PC-9 (cell line): ENCODE data around the gene TOR4A. TPM values are rescaled to one million over a fixed set of nuclear protein-coding genes. Genes with fewer than 3 reads are reported as not detected.

Experiments used
- BruUV-seq: library from RNA; stranded (reverse); fragments of 400-500 nt; replicated peaks from 2 replicates; lab custom pipeline; 2021; lab: Mats Ljungman, UMichigan
- CTCF ChIA-PET: fragments of 300-600 bp; sonication (Branson Sonifier 250); formaldehyde crosslinking; loops from one replicate; lab custom pipeline; 2022; ENCODE audit warnings: antibody characterized with exemption; lab: Charles Lee
- POLR2A ChIA-PET: fragments of 300-600 bp; sonication (Branson Sonifier 250); formaldehyde crosslinking; loops from one replicate; lab custom pipeline; 2022; ENCODE audit warnings: antibody characterized with exemption; ENCODE audit not compliant: unreplicated experiment; lab: Charles Lee
- DNase-seq, 2 experiments: peaks; one replicate each; pipeline versions ENCODE4 v3.0.0 to v3.0.0-alpha.2; 2015 to 2022; ENCODE audit warnings: mixed read lengths in 1 of 2
- H2AFZ ChIP-seq: fragments of 200-600 bp; sonication (generic); 2 replicates; pipeline ENCODE4 v1.8.1; 2017; ENCODE audit warnings: antibody characterized with exemption
- H3F3A ChIP-seq: fragments of 200-600 bp; sonication (generic); 2 replicates; pipeline ENCODE4 v1.8.1; 2017; ENCODE audit warnings: antibody characterized with exemption, mild to moderate bottlenecking, low read depth; ENCODE audit not compliant: insufficient read depth
- H3K27ac ChIP-seq: fragments of 200-600 bp; sonication (generic); 2 replicates; pipeline ENCODE4 v1.6.1; 2016; ENCODE audit warnings: mixed run types
- H3K27me3 ChIP-seq: fragments of 200-600 bp; sonication (generic); 2 replicates; pipeline ENCODE4 v1.6.1; 2016; ENCODE audit warnings: low read depth, mixed run types; ENCODE audit not compliant: insufficient read depth
- H3K36me3 ChIP-seq: fragments of 200-600 bp; sonication (generic); 2 replicates; pipeline ENCODE4 v1.6.1; 2016; ENCODE audit warnings: low read depth, mixed run types
- H3K4me1 ChIP-seq: fragments of 200-600 bp; sonication (generic); replicated peaks from 2 replicates; pipeline ENCODE4 v1.6.1; 2016; ENCODE audit warnings: mixed run types; ENCODE audit not compliant: insufficient read depth
- H3K4me2 ChIP-seq: fragments of 200-600 bp; sonication (generic); 2 replicates; pipeline ENCODE4 v1.6.1; 2017; ENCODE audit warnings: mixed run types
- H3K4me3 ChIP-seq: fragments of 200-600 bp; sonication (generic); 2 replicates; pipeline ENCODE4 v1.6.1; 2016; ENCODE audit warnings: mixed run types
- H3K79me2 ChIP-seq: fragments of 200-600 bp; sonication (generic); 2 replicates; pipeline ENCODE4 v1.6.1; 2017; ENCODE audit warnings: low read depth, mixed run types
- H3K9me2 ChIP-seq: fragments of 200-600 bp; sonication (generic); 2 replicates; pipeline ENCODE4 v1.8.1; 2017; ENCODE audit warnings: mild to moderate bottlenecking; ENCODE audit not compliant: insufficient read depth
- H3K9me3 ChIP-seq: fragments of 200-600 bp; sonication (generic); 2 replicates; pipeline ENCODE4 v1.8.1; 2016; ENCODE audit warnings: low read depth; ENCODE audit not compliant: insufficient read depth
- H4K20me1 ChIP-seq: fragments of 200-600 bp; sonication (generic); 2 replicates; pipeline ENCODE4 v1.8.1; 2017; ENCODE audit not compliant: insufficient read depth
- EZH2 ChIP-seq: fragments of 200-600 bp; sonication (generic); IDR thresholded peaks from 2 replicates; pipeline ENCODE4 v1.8.0; 2017; ENCODE audit warnings: antibody characterized with exemption, low read depth
- intact Hi-C: fragments of 100-400 bp; cut with micrococcal nuclease; formaldehyde crosslinking; loops from one replicate; pipeline ENCODE4 v1.10.0; 2022; ENCODE audit not compliant: unreplicated experiment
- total RNA-seq: library from RNA; stranded (reverse); gene quantifications from 2 replicates; pipeline ENCODE4 v1.2.3, GENCODE V29; 2021
- TF ChIP-seq, protein P1 (sequence below): fragments of 200-600 bp; sonication (generic); conservative IDR thresholded peaks from 2 replicates; pipeline ENCODE4 v1.6.1; 2017; ENCODE audit warnings: mixed run types, antibody characterized with exemption, mild to moderate bottlenecking, moderate library complexity

TOR4A gene
- total RNA-seq, 1 experiment from 2014 or later, result 48.9 TPM

DNA sequence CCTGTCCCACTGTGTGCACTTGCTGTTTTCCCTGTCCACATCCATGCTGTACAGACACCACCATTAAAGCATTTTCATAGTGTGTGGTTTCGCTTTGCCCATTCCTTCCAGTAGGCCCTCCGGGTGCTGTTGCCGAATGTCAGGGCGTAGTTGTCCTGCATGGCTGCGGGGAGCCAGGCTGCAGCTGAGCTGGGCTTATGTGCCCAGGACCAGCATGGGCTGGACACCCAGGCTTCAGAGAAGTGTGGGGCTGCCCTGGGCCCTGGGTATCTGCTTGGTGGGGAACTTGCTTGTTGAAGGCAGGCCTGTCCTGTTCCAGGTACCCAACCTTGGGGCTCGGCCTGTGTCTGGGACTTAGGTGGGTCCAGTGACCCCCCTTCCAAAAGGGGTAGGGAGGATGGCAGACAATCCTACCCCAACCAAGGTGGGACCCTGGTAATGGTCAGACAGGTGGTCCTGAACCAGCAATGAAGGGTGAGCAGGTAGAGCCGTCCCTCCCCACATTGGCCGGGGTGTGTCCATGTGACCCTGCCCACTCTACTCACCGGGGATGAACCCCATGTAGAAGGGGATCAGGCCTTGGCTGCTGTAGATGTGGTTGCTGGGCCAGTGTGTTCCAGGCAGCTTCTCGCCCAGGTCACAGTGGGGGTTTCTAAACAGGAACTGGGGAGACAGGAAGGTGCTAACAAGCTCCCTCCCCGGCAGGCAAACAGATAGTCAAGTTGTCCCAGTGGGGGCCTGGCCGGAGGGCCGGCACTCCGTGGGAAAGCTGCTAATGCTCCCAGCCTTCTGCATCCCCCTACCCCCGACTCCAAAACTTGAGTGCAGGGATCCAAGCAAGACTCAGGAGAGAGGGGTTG, 33.7 kb upstream of the TOR4A start:
- no peak overlapping the region for H3K4me3 ChIP-seq
- H2AFZ ChIP-seq, result no peak overlapping the region
- H3K4me1 ChIP-seq, result peaks cover 25% of the 10 kb centered on the region
- H4K20me1 ChIP-seq, result peaks cover 29% of the 10 kb centered on the region
- H3K36me3 ChIP-seq, result peaks cover 21% of the 10 kb centered on the region; the same call in 1 of the 2 replicates
- H3K27ac ChIP-seq, result no peak overlapping the region
- H3K4me2 ChIP-seq, result peak overlapping the region; percentile 99; the same call in 1 of the 2 replicates
- no peaks in the 10 kb centered on the region for H3K9me3 ChIP-seq
- H3F3A ChIP-seq, result peaks cover 40% of the 10 kb centered on the region
- ChIA-PET POLR2A (interaction anchor here (0.5 to 1.1 kb wide), 3 partner anchors 10 to 113 kb away, joined by 3 to 5 read pairs (median 3); no protein-coding TSS in a partner anchor), CTCF (no interaction called here)
- peaks cover 38% of the 10 kb centered on the region for H3K79me2 ChIP-seq
- TF ChIP-seq, protein P1, sequence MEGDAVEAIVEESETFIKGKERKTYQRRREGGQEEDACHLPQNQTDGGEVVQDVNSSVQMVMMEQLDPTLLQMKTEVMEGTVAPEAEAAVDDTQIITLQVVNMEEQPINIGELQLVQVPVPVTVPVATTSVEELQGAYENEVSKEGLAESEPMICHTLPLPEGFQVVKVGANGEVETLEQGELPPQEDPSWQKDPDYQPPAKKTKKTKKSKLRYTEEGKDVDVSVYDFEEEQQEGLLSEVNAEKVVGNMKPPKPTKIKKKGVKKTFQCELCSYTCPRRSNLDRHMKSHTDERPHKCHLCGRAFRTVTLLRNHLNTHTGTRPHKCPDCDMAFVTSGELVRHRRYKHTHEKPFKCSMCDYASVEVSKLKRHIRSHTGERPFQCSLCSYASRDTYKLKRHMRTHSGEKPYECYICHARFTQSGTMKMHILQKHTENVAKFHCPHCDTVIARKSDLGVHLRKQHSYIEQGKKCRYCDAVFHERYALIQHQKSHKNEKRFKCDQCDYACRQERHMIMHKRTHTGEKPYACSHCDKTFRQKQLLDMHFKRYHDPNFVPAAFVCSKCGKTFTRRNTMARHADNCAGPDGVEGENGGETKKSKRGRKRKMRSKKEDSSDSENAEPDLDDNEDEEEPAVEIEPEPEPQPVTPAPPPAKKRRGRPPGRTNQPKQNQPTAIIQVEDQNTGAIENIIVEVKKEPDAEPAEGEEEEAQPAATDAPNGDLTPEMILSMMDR, result no peak
- no peak for TF ChIP-seq EZH2
- intact Hi-C loops, result loop anchor here (1.0 to 5.0 kb wide), 3 partner anchors 22 to 452 kb away; partner anchors contain the start of genes RNF208 and TMEM141
- BruUV-seq, result no TSS peak
- no peak for DNase-seq
- no peaks in the 10 kb centered on the region for H3K27me3 ChIP-seq
- no peaks in the 10 kb centered on the region for H3K9me2 ChIP-seq

DNA sequence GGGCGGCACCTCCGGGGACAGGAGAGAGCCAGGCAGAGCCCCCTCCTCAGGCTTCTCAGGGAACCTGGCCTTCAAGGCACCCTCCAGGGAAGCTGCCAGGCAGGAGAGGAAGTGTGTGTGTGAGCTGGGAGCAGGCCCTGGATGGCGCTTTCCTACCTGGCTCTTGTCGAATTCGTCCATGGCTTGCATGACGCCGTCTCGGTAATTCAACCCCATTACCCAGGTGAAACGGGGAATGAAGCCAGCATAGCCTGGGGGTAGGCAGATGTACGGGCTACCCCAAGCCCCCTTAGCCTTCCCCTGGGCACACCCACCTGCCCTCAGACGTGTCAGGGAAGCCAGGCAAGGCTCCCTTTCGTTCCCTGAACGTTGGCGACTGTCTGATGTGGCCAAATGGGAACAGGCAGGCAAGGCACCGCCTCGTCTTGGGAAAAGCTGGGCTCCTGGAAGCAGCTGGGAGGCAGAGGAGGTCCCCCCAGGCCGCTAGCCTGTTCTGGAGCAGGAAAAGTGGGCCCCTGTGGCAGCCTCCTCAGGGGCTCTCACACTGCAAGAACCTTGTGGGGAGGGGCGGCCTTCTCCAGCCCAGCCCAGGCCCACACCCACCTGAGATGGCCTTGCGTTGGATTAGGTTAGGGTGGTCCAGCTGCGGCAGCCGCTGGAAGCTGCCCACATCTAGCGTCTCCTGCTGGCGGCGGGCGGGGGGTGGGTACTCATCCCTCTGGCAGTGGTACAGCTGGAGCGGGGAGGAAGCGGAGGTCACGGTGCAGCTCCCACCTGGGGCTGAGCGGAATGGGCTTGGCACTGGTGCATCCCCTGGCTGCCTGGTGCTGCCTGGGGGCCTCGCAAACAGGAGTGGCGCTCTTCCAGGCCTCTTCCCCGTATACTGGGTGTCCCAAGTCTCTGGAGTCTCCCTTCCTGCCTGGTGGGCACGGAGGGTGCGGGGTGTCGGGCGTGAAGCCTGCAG, 32.8 kb upstream of the TOR4A start:
- Histone ChIP-seq H3K9me2 (no peaks in the 10 kb centered on the region), H3K36me3 (peaks cover 21% of the 10 kb centered on the region; the same call in 1 of the 2 replicates), H3K27ac (no peak overlapping the region), H3K9me3 (no peaks in the 10 kb centered on the region), H4K20me1 (peaks cover 29% of the 10 kb centered on the region), H3K4me2 (no peak overlapping the region), H3F3A (peaks cover 42% of the 10 kb centered on the region), H3K27me3 (no peaks in the 10 kb centered on the region), H3K4me3 (no peak overlapping the region), H3K4me1 (peaks cover 15% of the 10 kb centered on the region), H3K79me2 (peaks cover 29% of the 10 kb centered on the region), H2AFZ (no peak overlapping the region)
- TF ChIP-seq, protein P1, result no peak
- TF ChIP-seq EZH2, result no peak
- ChIA-PET CTCF (no interaction called here), POLR2A (interaction anchor here (1.1 kb wide), 1 partner anchor 10 kb away, joined by 5 read pairs; no protein-coding TSS in a partner anchor)
- intact Hi-C loops, result loop anchor here (5.0 kb wide), 2 partner anchors 368 to 452 kb away; partner anchors contain the start of gene TMEM141
- no TSS peak for BruUV-seq
- no peak for DNase-seq
